WTC11 (cell line): Measurements from ENCODE around the gene COPZ1. TPM values are rescaled to one million over a fixed set of nuclear protein-coding genes. Genes with fewer than 3 reads are reported as not detected.

ENCODE experiments used
- ATAC-seq: fragments of 200-7000 bp; cut with Tn5 transposase; 2 replicates; pipeline ENCODE4 v1.10.0; 2021; ENCODE audit warnings: mild to moderate bottlenecking, moderate library complexity
- CTCF ChIA-PET: fragments of 300-600 bp; sonication (Branson Sonifier 250); formaldehyde crosslinking; loops from one replicate; lab custom pipeline; 2021; ENCODE audit warnings: antibody characterized with exemption; lab: Charles Lee
- POLR2A ChIA-PET: fragments of 350-600 bp; sonication (Branson Sonifier 250); formaldehyde crosslinking; loops from one replicate; lab custom pipeline; 2021; ENCODE audit warnings: antibody characterized with exemption; lab: Charles Lee
- DNase-seq: peaks from one replicate; pipeline ENCODE4 v3.0.0; 2021; ENCODE audit warnings: low spot score
- H3K27ac Mint-ChIP-seq: 2 replicates; pipeline ENCODE4 v1.8.0; 2021; ENCODE audit warnings: mixed read lengths
- H3K27me3 Mint-ChIP-seq: 2 replicates; pipeline ENCODE4 v1.8.0; 2021; ENCODE audit warnings: low read depth, mild to moderate bottlenecking, moderate library complexity, mixed read lengths
- H3K36me3 Mint-ChIP-seq: 2 replicates; pipeline ENCODE4 v1.8.0; 2021; ENCODE audit warnings: mixed read lengths
- H3K4me1 Mint-ChIP-seq: 2 replicates; pipeline ENCODE4 v1.8.0; 2022; ENCODE audit warnings: mixed read lengths
- H3K4me3 Mint-ChIP-seq: 2 replicates; pipeline ENCODE4 v1.8.0; 2021; ENCODE audit warnings: mild to moderate bottlenecking, moderate library complexity, mixed read lengths
- H3K9me3 Mint-ChIP-seq: 2 replicates; pipeline ENCODE4 v1.8.0; 2021; ENCODE audit warnings: mixed read lengths
- ATF1 ChIP-seq: sonication (generic); formaldehyde crosslinking; IDR thresholded peaks from 2 replicates; pipeline ENCODE4 v1.8.1; 2023; ENCODE audit warnings: mild to moderate bottlenecking, moderate library complexity, missing genetic modification reagents
- CDX4 ChIP-seq: fragments of 250-450 bp; sonication (Bioruptor Pico); IDR thresholded peaks from 2 replicates; pipeline ENCODE4 v1.9.0; 2021; ENCODE audit warnings: moderate library complexity, mild to moderate bottlenecking, inconsistent platforms, borderline replicate concordance
- ESRRA ChIP-seq: sonication (generic); formaldehyde crosslinking; IDR thresholded peaks from 2 replicates; pipeline ENCODE4 v1.8.1; 2022; ENCODE audit warnings: mild to moderate bottlenecking, missing genetic modification reagents, borderline replicate concordance
- FOXJ3 ChIP-seq: sonication (generic); formaldehyde crosslinking; IDR thresholded peaks from 2 replicates; pipeline ENCODE4 v1.9.0; 2021; ENCODE audit warnings: missing genetic modification reagents, mild to moderate bottlenecking, borderline replicate concordance
- IRF2 ChIP-seq: sonication (generic); formaldehyde crosslinking; IDR thresholded peaks from 2 replicates; pipeline ENCODE4 v1.8.0; 2022; ENCODE audit warnings: low read depth, missing genetic modification reagents, borderline replicate concordance
- JAZF1 ChIP-seq: fragments of 250-450 bp; sonication (Bioruptor Pico); IDR thresholded peaks from 2 replicates; pipeline ENCODE4 v1.9.0; 2021; ENCODE audit warnings: moderate library complexity, mild to moderate bottlenecking, inconsistent platforms
- KAT7 ChIP-seq: sonication (generic); formaldehyde crosslinking; IDR thresholded peaks from 2 replicates; pipeline ENCODE4 v1.8.1; 2023; ENCODE audit warnings: missing genetic modification reagents, mild to moderate bottlenecking, borderline replicate concordance
- MAX ChIP-seq: sonication (generic); formaldehyde crosslinking; IDR thresholded peaks from 2 replicates; pipeline ENCODE4 v1.8.0; 2022; ENCODE audit warnings: mild to moderate bottlenecking, missing genetic modification reagents
- NFE2L1 ChIP-seq: sonication (generic); formaldehyde crosslinking; IDR thresholded peaks from 2 replicates; pipeline ENCODE4 v1.8.1; 2023; ENCODE audit warnings: missing genetic modification reagents
- PREB ChIP-seq: sonication (generic); formaldehyde crosslinking; IDR thresholded peaks from 2 replicates; pipeline ENCODE4 v1.8.1; 2022; ENCODE audit warnings: mild to moderate bottlenecking, missing genetic modification reagents, moderate library complexity, borderline replicate concordance
- RELA ChIP-seq: sonication (generic); formaldehyde crosslinking; IDR thresholded peaks from 2 replicates; pipeline ENCODE4 v1.8.1; 2022; ENCODE audit warnings: missing genetic modification reagents, mild to moderate bottlenecking, borderline replicate concordance
- STAT6 ChIP-seq: sonication (generic); formaldehyde crosslinking; conservative IDR thresholded peaks from 2 replicates; pipeline ENCODE4 v1.8.1; 2023; ENCODE audit warnings: mild to moderate bottlenecking, low read depth, missing genetic modification reagents, moderate library complexity
- ZNF219 ChIP-seq: sonication (generic); formaldehyde crosslinking; IDR thresholded peaks from 2 replicates; pipeline ENCODE4 v1.8.0; 2023; ENCODE audit warnings: missing genetic modification reagents, mild to moderate bottlenecking, borderline replicate concordance
- ZNF317 ChIP-seq: sonication (generic); formaldehyde crosslinking; IDR thresholded peaks from 2 replicates; pipeline ENCODE4 v1.8.1; 2023; ENCODE audit warnings: low read depth, mild to moderate bottlenecking, moderate library complexity, missing genetic modification reagents, borderline replicate concordance
- total RNA-seq: library from RNA; stranded (reverse); gene quantifications from 3 replicates; pipeline ENCODE4 v1.2.3, GENCODE V29; 2021
- TF ChIP-seq, protein P1 (sequence below): sonication (generic); formaldehyde crosslinking; IDR thresholded peaks from 2 replicates; pipeline ENCODE4 v1.8.1; 2022; ENCODE audit warnings: low read depth, mild to moderate bottlenecking, moderate library complexity, missing genetic modification reagents, borderline replicate concordance
- TF ChIP-seq, protein P2 (sequence below): sonication (generic); formaldehyde crosslinking; IDR thresholded peaks from 2 replicates; pipeline ENCODE4 v1.8.0; 2023; ENCODE audit warnings: missing genetic modification reagents
- TF ChIP-seq, protein P3 (sequence below): fragments of 250-450 bp; sonication (Bioruptor Pico); IDR thresholded peaks from 2 replicates; pipeline ENCODE4 v2.1.2; 2022; ENCODE audit warnings: mild to moderate bottlenecking, moderate library complexity
- TF ChIP-seq, protein P4 (sequence below): sonication (generic); formaldehyde crosslinking; IDR thresholded peaks from 2 replicates; pipeline ENCODE4 v1.8.0; 2023; ENCODE audit warnings: mild to moderate bottlenecking, missing genetic modification reagents

Gene COPZ1
- total RNA-seq, 1 experiment from 2014 or later = 98.2 TPM

- ATAC-seq (no peak), DNase-seq (no peak)
- ChIA-PET POLR2A (no interaction called here), CTCF (interaction anchor here (1.5 kb wide), 1 partner anchor 16 kb away, joined by 5 read pairs; no protein-coding TSS in a partner anchor)
- Mint-ChIP-seq H3K4me3 (no peak overlapping the region), H3K27me3 (peaks cover 14% of the 10 kb centered on the region), H3K4me1 (peaks cover 20% of the 10 kb centered on the region), H3K36me3 (peaks cover 22% of the 10 kb centered on the region), H3K9me3 (no peaks in the 10 kb centered on the region), H3K27ac (no peak overlapping the region)
- no peak for TF ChIP-seq STAT6 (CRISPR knock-in tag)
- TF ChIP-seq ESRRA = no peak
- TF ChIP-seq NFE2L1 (CRISPR knock-in tag) = no peak
- no peak for TF ChIP-seq RELA
- no peak for TF ChIP-seq KAT7 (CRISPR knock-in tag)
- TF ChIP-seq, protein P1, sequence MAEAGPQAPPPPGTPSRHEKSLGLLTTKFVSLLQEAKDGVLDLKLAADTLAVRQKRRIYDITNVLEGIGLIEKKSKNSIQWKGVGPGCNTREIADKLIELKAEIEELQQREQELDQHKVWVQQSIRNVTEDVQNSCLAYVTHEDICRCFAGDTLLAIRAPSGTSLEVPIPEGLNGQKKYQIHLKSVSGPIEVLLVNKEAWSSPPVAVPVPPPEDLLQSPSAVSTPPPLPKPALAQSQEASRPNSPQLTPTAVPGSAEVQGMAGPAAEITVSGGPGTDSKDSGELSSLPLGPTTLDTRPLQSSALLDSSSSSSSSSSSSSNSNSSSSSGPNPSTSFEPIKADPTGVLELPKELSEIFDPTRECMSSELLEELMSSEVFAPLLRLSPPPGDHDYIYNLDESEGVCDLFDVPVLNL (CRISPR knock-in tag) = no peak
- TF ChIP-seq, protein P2, sequence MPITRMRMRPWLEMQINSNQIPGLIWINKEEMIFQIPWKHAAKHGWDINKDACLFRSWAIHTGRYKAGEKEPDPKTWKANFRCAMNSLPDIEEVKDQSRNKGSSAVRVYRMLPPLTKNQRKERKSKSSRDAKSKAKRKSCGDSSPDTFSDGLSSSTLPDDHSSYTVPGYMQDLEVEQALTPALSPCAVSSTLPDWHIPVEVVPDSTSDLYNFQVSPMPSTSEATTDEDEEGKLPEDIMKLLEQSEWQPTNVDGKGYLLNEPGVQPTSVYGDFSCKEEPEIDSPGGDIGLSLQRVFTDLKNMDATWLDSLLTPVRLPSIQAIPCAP (CRISPR knock-in tag) = no peak
- no peak for TF ChIP-seq ZNF317 (CRISPR knock-in tag)
- TF ChIP-seq MAX (CRISPR knock-in tag) = no peak
- TF ChIP-seq, protein P3, sequence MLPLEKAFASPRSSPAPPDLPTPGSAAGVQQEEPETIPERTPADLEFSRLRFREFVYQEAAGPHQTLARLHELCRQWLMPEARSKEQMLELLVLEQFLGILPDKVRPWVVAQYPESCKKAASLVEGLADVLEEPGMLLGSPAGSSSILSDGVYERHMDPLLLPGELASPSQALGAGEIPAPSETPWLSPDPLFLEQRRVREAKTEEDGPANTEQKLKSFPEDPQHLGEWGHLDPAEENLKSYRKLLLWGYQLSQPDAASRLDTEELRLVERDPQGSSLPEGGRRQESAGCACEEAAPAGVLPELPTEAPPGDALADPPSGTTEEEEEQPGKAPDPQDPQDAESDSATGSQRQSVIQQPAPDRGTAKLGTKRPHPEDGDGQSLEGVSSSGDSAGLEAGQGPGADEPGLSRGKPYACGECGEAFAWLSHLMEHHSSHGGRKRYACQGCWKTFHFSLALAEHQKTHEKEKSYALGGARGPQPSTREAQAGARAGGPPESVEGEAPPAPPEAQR (CRISPR knock-in tag) = no peak
- TF ChIP-seq FOXJ3 = no peak
These were observed 50.3 kb downstream of the COPZ1 start for GRCh38 chr12:54375259-54375579.

GRCh38 chr12:54376596-54376995 is 51.7 kb downstream of the COPZ1 start:
- H3K36me3 Mint-ChIP-seq = peaks cover 18% of the 10 kb centered on the region
- H3K27ac Mint-ChIP-seq = no peak overlapping the region
- ChIA-PET POLR2A (no interaction called here), CTCF (interaction anchor here (0.9 kb wide), 1 partner anchor 23 kb away, joined by 3 read pairs; no protein-coding TSS in a partner anchor)
- H3K27me3 Mint-ChIP-seq = peaks cover 10% of the 10 kb centered on the region
- H3K4me1 Mint-ChIP-seq = peaks cover 16% of the 10 kb centered on the region
- DNase-seq (no peak), ATAC-seq (no peak)
- H3K9me3 Mint-ChIP-seq = no peaks in the 10 kb centered on the region
- TF ChIP-seq ATF1 (no peak), KAT7 (CRISPR knock-in tag) (no peak), FOXJ3 (no peak), CDX4 (CRISPR knock-in tag) (no peak), IRF2 (CRISPR knock-in tag) (no peak), ZNF219 (no peak), JAZF1 (CRISPR knock-in tag) (no peak), PREB (CRISPR knock-in tag) (no peak)
- TF ChIP-seq, protein P3 (CRISPR knock-in tag) = no peak
- TF ChIP-seq, protein P4, sequence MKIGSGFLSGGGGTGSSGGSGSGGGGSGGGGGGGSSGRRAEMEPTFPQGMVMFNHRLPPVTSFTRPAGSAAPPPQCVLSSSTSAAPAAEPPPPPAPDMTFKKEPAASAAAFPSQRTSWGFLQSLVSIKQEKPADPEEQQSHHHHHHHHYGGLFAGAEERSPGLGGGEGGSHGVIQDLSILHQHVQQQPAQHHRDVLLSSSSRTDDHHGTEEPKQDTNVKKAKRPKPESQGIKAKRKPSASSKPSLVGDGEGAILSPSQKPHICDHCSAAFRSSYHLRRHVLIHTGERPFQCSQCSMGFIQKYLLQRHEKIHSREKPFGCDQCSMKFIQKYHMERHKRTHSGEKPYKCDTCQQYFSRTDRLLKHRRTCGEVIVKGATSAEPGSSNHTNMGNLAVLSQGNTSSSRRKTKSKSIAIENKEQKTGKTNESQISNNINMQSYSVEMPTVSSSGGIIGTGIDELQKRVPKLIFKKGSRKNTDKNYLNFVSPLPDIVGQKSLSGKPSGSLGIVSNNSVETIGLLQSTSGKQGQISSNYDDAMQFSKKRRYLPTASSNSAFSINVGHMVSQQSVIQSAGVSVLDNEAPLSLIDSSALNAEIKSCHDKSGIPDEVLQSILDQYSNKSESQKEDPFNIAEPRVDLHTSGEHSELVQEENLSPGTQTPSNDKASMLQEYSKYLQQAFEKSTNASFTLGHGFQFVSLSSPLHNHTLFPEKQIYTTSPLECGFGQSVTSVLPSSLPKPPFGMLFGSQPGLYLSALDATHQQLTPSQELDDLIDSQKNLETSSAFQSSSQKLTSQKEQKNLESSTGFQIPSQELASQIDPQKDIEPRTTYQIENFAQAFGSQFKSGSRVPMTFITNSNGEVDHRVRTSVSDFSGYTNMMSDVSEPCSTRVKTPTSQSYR (CRISPR knock-in tag) = no peak
- no peak overlapping the region for H3K4me3 Mint-ChIP-seq
